ENCODE results near the gene CXorf58.

GRCh38 chrX:23935106-23935505, 27.3 kb downstream of the CXorf58 start:
- no peak for TF ChIP-seq HDGF (IDR thresholded peaks at IDR 0.05; ENCODE audit: borderline replicate concordance)
- no peak for TF ChIP-seq LEF1 (IDR thresholded peaks at IDR 0.05; ENCODE audit: borderline replicate concordance)
- no peak for TF ChIP-seq NFRKB (IDR thresholded peaks at IDR 0.05)
- no peak for TF ChIP-seq PKNOX1 (IDR thresholded peaks at IDR 0.05)
- TF ChIP-seq BHLHE40 (IDR thresholded peaks at IDR 0.05; ENCODE audit: borderline replicate concordance), result no peak
- TF ChIP-seq FOXA1 (IDR thresholded peaks at IDR 0.05), result no peak
- TF ChIP-seq SUZ12 (IDR thresholded peaks at IDR 0.05), result no peak
